Gastroesophageal sphincter (tissue), 4 donors: ENCODE measurements around the gene NAA10. TPM values are rescaled to one million over a fixed set of nuclear protein-coding genes. Genes with fewer than 3 reads are reported as not detected.

Experiments
- ATAC-seq: fragments of 150-250 bp; one replicate; pipeline ENCODE4 v1.9.1; 2016; ENCODE audit warnings: mild to moderate bottlenecking, moderate library complexity
- H3K27ac ChIP-seq, 4 donors: fragments of 200-600 bp; sonication (generic) in 3 of 4; 1 replicate in 3 of 4; 2 replicates in 1 of 4; pipeline ENCODE4 v1.5.1; 2016 to 2019
- H3K27me3 ChIP-seq: fragments of 200-600 bp; sonication (generic); one replicate; pipeline ENCODE4 v1.5.1; 2019
- H3K36me3 ChIP-seq, 2 donors: fragments of 200-600 bp; sonication (generic); one replicate each; pipeline ENCODE4 v1.5.1; 2019; ENCODE audit warnings: control low read depth in 1 of 2
- H3K4me1 ChIP-seq, 3 donors: fragments of 200-600 bp; sonication (generic); 1 replicate in 2 of 3; 2 replicates in 1 of 3; pipeline ENCODE4 v1.5.1; 2016 to 2019; ENCODE audit warnings: control low read depth in 2 of 3
- H3K4me3 ChIP-seq, 2 donors: fragments of 200-600 bp; sonication (generic); one replicate each; pipeline ENCODE4 v1.5.1; 2019; ENCODE audit warnings: mild to moderate bottlenecking in 1 of 2, moderate library complexity in 1 of 2
- H3K9me3 ChIP-seq, 3 donors: fragments of 200-600 bp; sonication (generic); one replicate each; pipeline ENCODE4 v1.5.1; 2017 to 2019; ENCODE audit warnings: control low read depth in 2 of 3
- CTCF ChIP-seq, 4 experiments: fragments of 200-600 bp in 2 of 4; fragments of 450-650 bp in 2 of 4; sonication (generic) in 1 of 4; IDR thresholded peaks; one replicate each; pipeline ENCODE4 v1.5.1; 2017 to 2019; ENCODE audit warnings: antibody characterized with exemption in 4 of 4, mild to moderate bottlenecking in 2 of 4, moderate library complexity in 2 of 4
- EP300 ChIP-seq: sonication (generic); formaldehyde crosslinking; IDR thresholded peaks from one replicate; pipeline ENCODE4 v1.6.1; 2017; ENCODE audit warnings: antibody characterized with exemption, mild to moderate bottlenecking
- POLR2A ChIP-seq, 2 donors: fragments of 450-650 bp; IDR thresholded peaks; one replicate each; pipeline ENCODE4 v1.6.1; 2017; ENCODE audit warnings: antibody characterized with exemption in 2 of 2, mild to moderate bottlenecking in 2 of 2, moderate library complexity in 1 of 2
- POLR2AphosphoS5 ChIP-seq: sonication (generic); formaldehyde crosslinking; IDR thresholded peaks from one replicate; pipeline ENCODE4 v1.6.1; 2017; ENCODE audit warnings: antibody characterized with exemption
- WGBS, 2 donors: methylation state at CpG; one replicate each; pipeline ENCODE4 v1.1.5; 2018; ENCODE audit warnings: low coverage in 1 of 2; 5-methylcytosine and 5-hydroxymethylcytosine counted together
- total RNA-seq, 4 donors: library from RNA; depleted of rRNA; stranded (reverse); fragments of >200 nt; gene quantifications; one replicate each; pipeline ENCODE4 v1.1.0, GENCODE V29; 2016

The NAA10 gene
- total RNA-seq, 4 donors from 2014 or later: 68.3 to 103 (median 89.2) TPM

- H3K4me1 ChIP-seq: peaks cover 0 to 69% (median 0%) of the 10 kb centered on the region in 3 donors
- peak overlapping the region; percentile 83 to 90 (median 88) for H3K27ac ChIP-seq
- WGBS, 2 donors: 50% methylated on average over 2 of the region's 33 CpGs; no CpG with 5 or more reads in 1 of the 2 donors
- H3K9me3 ChIP-seq: no peaks in the 10 kb centered on the region
- peak; percentile 81 for ATAC-seq
- peaks cover 0 to 84% of the 10 kb centered on the region in 2 donors for H3K36me3 ChIP-seq
- H3K27me3 ChIP-seq: no peaks in the 10 kb centered on the region
- peak overlapping the region; percentile 23 to 44 for H3K4me3 ChIP-seq
- TF ChIP-seq EP300 (no peak), POLR2AphosphoS5 (peak; percentile 53), POLR2A (IDR thresholded peaks at IDR 0.05) (peak in 1 of 2 donors; percentile 21), CTCF (IDR thresholded peaks at IDR 0.05) (peak in 3 of 4 experiments; percentile 95 to 98 (median 97))
Measured at GRCh38 chrX:153953342-153953830, 18.5 kb upstream of the NAA10 start.

- Histone ChIP-seq H3K9me3 (no peaks in the 10 kb centered on the region), H3K27ac (peak overlapping the region; percentile 83 to 90 (median 88)), H3K27me3 (no peaks in the 10 kb centered on the region), H3K4me1 (peaks cover 0 to 78% (median 0%) of the 10 kb centered on the region in 3 donors), H3K36me3 (peaks cover 0 to 76% of the 10 kb centered on the region in 2 donors), H3K4me3 (peak overlapping the region in 1 of 2 donors; percentile 44)
- no peak for ATAC-seq
- WGBS, 2 donors: no CpG with 5 or more reads among the region's 32 CpGs
- TF ChIP-seq POLR2A (IDR thresholded peaks at IDR 0.05): no peak
- TF ChIP-seq EP300: no peak
- no peak for TF ChIP-seq POLR2AphosphoS5
- no peak for TF ChIP-seq CTCF (IDR thresholded peaks at IDR 0.05)
Measured at GRCh38 chrX:153952373-153953026, 17.7 kb upstream of the NAA10 start.

GRCh38 chrX:153951683-153952372 lies 17.0 kb upstream of the NAA10 start:
- Histone ChIP-seq H3K9me3 (no peaks in the 10 kb centered on the region), H3K36me3 (peaks cover 0 to 69% of the 10 kb centered on the region in 2 donors), H3K4me3 (peak overlapping the region in 1 of 2 donors; percentile 44), H3K27ac (peak overlapping the region in 3 of 4 donors; percentile 83 to 89 (median 86)), H3K4me1 (peaks cover 0 to 85% (median 0%) of the 10 kb centered on the region in 3 donors), H3K27me3 (no peaks in the 10 kb centered on the region)
- 80% methylated on average over 1 of the region's 28 CpGs; no CpG with 5 or more reads in 1 of the 2 donors for WGBS, 2 donors
- ATAC-seq: no peak
- no peak for TF ChIP-seq POLR2A (IDR thresholded peaks at IDR 0.05)
- no peak for TF ChIP-seq CTCF (IDR thresholded peaks at IDR 0.05)
- TF ChIP-seq EP300: no peak
- TF ChIP-seq POLR2AphosphoS5: no peak

- Histone ChIP-seq H3K36me3 (peaks cover 0 to 52% of the 10 kb centered on the region in 2 donors), H3K9me3 (no peaks in the 10 kb centered on the region), H3K27ac (peak overlapping the region in 3 of 4 donors; percentile 86 to 89 (median 87)), H3K4me3 (no peak overlapping the region), H3K4me1 (peaks cover 0 to 83% (median 0%) of the 10 kb centered on the region in 3 donors), H3K27me3 (no peaks in the 10 kb centered on the region)
- TF ChIP-seq POLR2AphosphoS5 (no peak), CTCF (IDR thresholded peaks at IDR 0.05) (no peak), EP300 (no peak), POLR2A (IDR thresholded peaks at IDR 0.05) (no peak)
- WGBS, 2 donors: 90% methylated on average over 2 of the region's 19 CpGs; no CpG with 5 or more reads in 1 of the 2 donors
- no peak for ATAC-seq
Measured at GRCh38 chrX:153950127-153950526, 15.3 kb upstream of the NAA10 start.
